ENCODE data around the gene DISC1. TPM values are rescaled to one million over a fixed set of nuclear protein-coding genes. Genes with fewer than 3 reads are reported as not detected.
"Not testable (repeated sequence)": the region's sequence is repeated elsewhere in the genome, so short reads cannot be mapped to it uniquely, and the experiment has no call there.

The DISC1 gene
- polyA plus RNA-seq, 4 donors = 5.3 to 7.2 (median 6.8) TPM

DNA sequence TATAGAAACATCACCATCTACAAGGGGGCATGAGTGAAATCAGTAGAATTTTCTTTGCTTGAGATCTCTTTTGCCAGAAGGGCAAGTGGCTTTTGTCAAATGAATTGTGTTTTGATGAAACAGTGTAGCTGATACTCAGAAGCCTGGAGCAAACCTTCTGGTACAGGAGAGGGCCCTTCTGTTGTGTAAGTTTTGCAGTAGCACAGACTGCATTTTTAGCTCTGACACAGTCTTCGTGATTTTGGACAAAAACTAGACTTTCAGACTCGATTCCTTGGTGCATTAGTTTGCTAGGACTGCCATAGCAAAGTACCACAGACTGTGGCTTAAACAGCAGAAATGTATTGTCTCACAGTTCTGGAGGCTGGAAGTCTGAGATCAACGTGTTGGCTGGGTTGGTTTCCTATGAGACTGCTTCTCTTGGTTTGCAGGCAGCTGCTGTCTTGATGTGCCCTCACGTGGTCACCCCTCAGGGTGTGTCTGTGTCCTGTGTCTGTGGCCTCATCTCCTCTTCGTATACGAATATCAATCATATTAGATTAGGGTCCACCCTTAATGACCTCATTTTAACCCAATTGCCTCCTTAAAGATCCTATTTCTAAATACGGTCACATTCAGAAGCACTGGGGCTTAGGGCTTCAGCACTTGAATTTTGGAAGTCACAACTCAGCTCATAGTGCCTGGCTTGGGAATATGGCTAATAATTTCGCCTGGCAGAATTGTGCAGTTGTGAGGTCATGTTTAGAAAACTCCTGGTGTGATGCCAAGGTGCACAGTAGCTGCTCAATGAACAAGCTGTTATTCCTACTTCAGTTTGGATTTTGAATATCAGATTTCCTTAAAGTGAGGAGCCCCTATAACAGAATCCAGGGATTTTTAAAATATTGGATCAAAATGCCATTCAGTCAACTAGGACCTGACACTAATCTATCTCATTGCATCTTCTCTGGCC lies 21.2 kb upstream of the DISC1 start:
- no peak for DNase-seq (ENCODE audit: low read depth in 4 of 4, low spot score in 3 of 4)

GRCh38 chr1:231606712-231607111 lies 19.9 kb upstream of the DISC1 start:
- no peak for DNase-seq (ENCODE audit: low read depth in 4 of 4, low spot score in 3 of 4)

GRCh38 chr1:231610388-231610787 lies 16.2 kb upstream of the DISC1 start:
- DNase-seq (ENCODE audit: low read depth in 4 of 4, low spot score in 3 of 4) = no peak

DNA sequence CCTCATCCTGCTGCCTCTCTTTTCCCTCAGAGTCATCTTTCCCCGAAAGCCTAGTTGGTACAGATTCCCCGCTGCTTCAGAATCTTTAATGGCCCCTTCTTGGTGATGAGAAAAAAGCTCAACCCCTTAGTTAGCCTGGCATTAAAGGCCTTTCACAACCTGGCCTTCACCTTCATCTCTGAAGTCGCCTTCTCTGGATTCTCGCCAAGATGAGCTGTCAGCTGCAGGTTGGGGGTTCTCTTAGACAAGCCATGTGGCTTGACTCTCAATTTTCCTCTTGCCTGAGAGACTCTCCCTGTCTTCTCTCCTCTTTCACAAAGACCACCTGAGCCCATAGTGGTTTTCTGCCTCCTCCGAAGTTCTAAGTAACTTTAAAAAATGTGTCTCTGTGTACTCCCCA lies 15.5 kb upstream of the DISC1 start:
- no peak for DNase-seq (ENCODE audit: low read depth in 4 of 4, low spot score in 3 of 4)

GRCh38 chr1:231611851-231612250 lies 14.7 kb upstream of the DISC1 start:
- DNase-seq (ENCODE audit: low read depth in 4 of 4, low spot score in 3 of 4) = no peak

- no peak for DNase-seq (ENCODE audit: low read depth in 4 of 4, low spot score in 3 of 4)
Measured at GRCh38 chr1:231612393-231613089, 14.0 kb upstream of the DISC1 start.

- no peak for DNase-seq (ENCODE audit: low read depth in 4 of 4, low spot score in 3 of 4)
Measured at GRCh38 chr1:231613419-231614349, 12.9 kb upstream of the DISC1 start.

GRCh38 chr1:231616667-231617066 lies 9.9 kb upstream of the DISC1 start:
- no peak for DNase-seq (ENCODE audit: low read depth in 4 of 4, low spot score in 3 of 4)

GRCh38 chr1:231618609-231619256 lies 7.9 kb upstream of the DISC1 start:
- no peak for DNase-seq (ENCODE audit: low read depth in 4 of 4, low spot score in 3 of 4)

GRCh38 chr1:231619257-231619634 lies 7.3 kb upstream of the DISC1 start:
- no peak for DNase-seq (ENCODE audit: low read depth in 4 of 4, low spot score in 3 of 4)

DNA sequence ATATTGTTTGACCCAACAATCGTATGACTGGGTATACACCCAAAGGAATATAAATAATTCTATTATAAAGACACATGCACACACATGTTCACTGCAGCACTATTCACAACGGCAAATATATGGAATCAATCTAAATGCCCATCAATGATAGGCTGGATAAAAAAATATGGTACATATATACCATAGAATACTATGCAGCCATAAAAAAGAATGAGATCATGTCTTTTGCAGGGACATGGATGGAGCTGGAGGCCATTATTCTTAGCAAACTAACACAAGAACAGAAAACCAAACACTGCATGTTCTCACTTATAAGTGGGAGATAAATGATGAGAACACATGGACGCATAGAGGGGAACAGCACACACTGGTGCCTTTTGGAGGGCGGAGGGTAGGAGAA lies 1.5 kb upstream of the DISC1 start:
- not testable (repeated sequence) for DNase-seq (ENCODE audit: low read depth in 4 of 4, low spot score in 3 of 4)

DNA sequence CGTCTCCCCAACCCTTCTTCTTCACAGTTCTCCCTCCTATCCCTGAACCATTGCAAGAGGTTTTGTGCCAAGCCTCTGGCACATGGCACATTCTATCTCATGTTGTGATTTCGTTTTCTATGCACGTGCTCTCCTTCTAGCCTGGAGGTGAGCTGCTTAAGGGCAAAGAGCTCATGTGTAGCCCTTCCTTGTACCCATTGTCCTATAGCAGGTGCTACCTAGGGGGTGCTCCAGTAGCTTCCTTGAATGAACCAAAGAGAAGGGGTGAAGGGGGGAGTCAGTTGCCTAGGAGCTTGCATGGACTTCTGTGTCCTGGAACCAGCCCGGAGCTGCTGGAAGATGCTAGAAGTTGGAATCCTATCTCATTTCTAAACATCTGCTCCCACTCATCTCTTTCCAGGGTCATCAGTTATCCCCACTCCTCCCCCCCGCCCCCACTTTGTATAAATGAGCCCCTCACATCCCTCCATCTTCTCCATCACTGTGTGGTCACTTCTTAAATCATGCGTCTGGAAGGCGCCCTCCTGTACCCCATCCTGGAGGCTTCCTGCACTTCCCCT lies 535 bp upstream of the DISC1 start:
- no peak for DNase-seq (ENCODE audit: low read depth in 4 of 4, low spot score in 3 of 4)

DNA sequence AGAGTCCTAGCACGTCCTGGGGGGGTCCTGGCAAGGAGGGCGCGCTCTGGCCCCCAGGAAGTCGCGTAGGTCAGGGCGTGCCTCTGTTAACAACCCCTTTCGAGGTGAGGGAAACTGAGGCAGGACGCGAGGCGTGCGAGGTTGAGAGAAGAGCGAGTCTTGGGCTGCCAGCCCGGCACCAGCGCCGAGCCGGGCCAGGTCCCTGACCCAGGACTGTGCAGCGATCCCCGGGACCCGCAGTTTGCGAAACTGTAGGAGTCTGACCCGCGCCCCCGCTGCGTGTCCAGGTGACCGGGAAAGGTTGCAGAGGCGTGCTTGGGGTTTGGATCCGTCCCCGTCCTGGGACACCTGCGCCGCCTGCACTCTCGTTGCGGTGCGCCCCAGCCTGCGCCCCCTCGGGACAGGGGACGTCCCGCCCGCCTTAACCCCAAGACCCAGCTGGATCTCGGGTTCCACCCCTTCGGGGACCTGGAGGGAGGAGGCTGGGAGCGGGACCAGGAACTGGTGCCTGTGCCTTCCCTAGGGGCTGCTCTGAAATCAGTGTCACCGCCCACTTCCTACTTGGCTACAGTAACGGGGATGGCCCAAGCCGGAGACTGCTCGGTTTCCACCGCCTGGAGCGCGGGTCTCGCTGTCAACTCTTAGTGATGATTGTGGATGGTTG lies 493 bp downstream of the DISC1 start:
- peak in 1 of 4 donors; percentile 29 for DNase-seq (ENCODE audit: low read depth in 4 of 4, low spot score in 3 of 4)

GRCh38 chr1:231628207-231628876 lies 1.8 kb downstream of the DISC1 start:
- DNase-seq (ENCODE audit: low read depth in 4 of 4, low spot score in 3 of 4) = no peak

DNA sequence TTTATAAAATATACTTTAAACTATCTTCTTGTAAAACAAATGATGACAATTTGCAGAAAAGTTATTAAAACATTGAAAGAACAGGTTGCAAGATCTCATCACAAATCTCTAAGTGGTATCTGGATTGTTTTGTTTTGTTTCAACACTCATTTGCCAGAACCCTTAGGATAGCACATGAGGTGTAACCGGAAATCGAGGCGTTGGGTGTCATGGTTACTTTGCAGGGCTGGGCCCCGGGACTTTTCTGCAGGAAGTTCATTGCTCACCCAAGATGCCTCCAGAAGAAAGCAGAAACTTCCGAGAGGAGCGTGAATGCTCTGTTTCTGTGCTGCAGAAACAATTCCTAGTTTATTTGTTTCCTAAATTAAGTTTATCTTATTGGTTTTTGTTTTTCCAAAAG lies 2.5 kb downstream of the DISC1 start:
- DNase-seq (ENCODE audit: low read depth in 4 of 4, low spot score in 3 of 4) = no peak

- DNase-seq (ENCODE audit: low read depth in 4 of 4, low spot score in 3 of 4) = no peak
Measured at GRCh38 chr1:231630558-231631205, 4.1 kb downstream of the DISC1 start.

GRCh38 chr1:231631717-231632116 lies 5.1 kb downstream of the DISC1 start:
- no peak for DNase-seq (ENCODE audit: low read depth in 4 of 4, low spot score in 3 of 4)

DNA sequence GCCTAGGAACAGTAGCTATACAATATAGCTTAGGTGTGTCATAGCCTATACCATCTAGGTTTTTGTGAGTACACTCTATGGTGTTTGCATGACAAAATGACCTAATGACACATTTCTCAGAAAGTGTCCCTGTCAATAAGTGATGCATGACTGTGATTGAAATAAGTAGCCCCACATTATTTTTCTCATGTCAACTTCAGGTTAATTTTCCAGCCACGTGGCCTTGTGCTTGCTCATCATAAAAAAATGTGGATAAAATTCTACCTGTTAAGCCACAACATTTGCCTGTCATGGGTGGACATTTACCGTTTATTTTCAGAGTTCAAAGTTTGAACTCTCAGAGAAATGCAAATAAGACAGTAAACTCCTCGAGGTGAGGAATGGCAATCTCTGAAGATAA lies 5.5 kb downstream of the DISC1 start:
- no peak for DNase-seq (ENCODE audit: low read depth in 4 of 4, low spot score in 3 of 4)
